HEK293 (cell line): ENCODE data around the gene CCNB3.

Source experiments
- CTCF ChIA-PET: fragments of 350-600 bp; formaldehyde crosslinking; extraction: SDS; loops from one replicate; lab custom pipeline; 2021; ENCODE audit warnings: antibody characterized with exemption; lab: Yijun Ruan, JAX
- POLR2A ChIA-PET: fragments of 300-600 bp; formaldehyde crosslinking; extraction: SDS; loops from one replicate; lab custom pipeline; 2020; ENCODE audit warnings: antibody characterized with exemption, inconsistent platforms; lab: Yijun Ruan, JAX
- H3K27ac ChIP-seq: fragments of 200-500 bp; sonication (Bioruptor generic); 2 replicates; pipeline ENCODE4 v1.5.1; 2014; ENCODE audit warnings: low read depth, low read length, control low read depth, inconsistent platforms; ENCODE audit errors: extremely low read depth
- H3K36me3 ChIP-seq, 2 experiments: fragments of 200-500 bp in 1 of 2; sonication (Bioruptor generic) in 1 of 2; 1 replicate in 1 of 2; 2 replicates in 1 of 2; pipeline ENCODE4 v1.5.1; 2014 to 2017; ENCODE audit warnings: inconsistent platforms in 2 of 2, low read length in 2 of 2; ENCODE audit not compliant: control insufficient read depth in 2 of 2, insufficient read depth in 1 of 2
- H3K4me1 ChIP-seq: fragments of 200-500 bp; sonication (Bioruptor generic); 2 replicates; pipeline ENCODE4 v1.5.1; 2014; ENCODE audit warnings: mild to moderate bottlenecking, low read length, inconsistent platforms; ENCODE audit not compliant: control insufficient read depth, insufficient read depth
- H3K4me3 ChIP-seq: 2 replicates; pipeline ENCODE4 v1.5.1; 2011; ENCODE audit warnings: low read depth, mild to moderate bottlenecking, control low read depth, low read length, moderate library complexity
- H3K9me3 ChIP-seq: fragments of 200-500 bp; sonication (Bioruptor generic); 2 replicates; pipeline ENCODE4 v1.5.1; 2014; ENCODE audit warnings: low read depth, low read length, inconsistent platforms; ENCODE audit not compliant: control insufficient read depth, insufficient read depth
- BCL11B ChIP-seq: fragments of 450-650 bp; formaldehyde crosslinking; IDR thresholded peaks from 2 replicates; pipeline ENCODE4 v1.5.1; 2016; ENCODE audit warnings: low read depth, missing biosample characterization, missing genetic modification characterization
- KLF9 ChIP-seq: fragments of 450-650 bp; formaldehyde crosslinking; IDR thresholded peaks from 2 replicates; pipeline ENCODE4 v1.5.1; 2016; ENCODE audit warnings: missing biosample characterization, missing genetic modification characterization, low read depth
- PRDM1 ChIP-seq: fragments of 450-650 bp; formaldehyde crosslinking; IDR thresholded peaks from 2 replicates; pipeline ENCODE4; 2016; ENCODE audit warnings: missing biosample characterization, missing genetic modification characterization
- SCRT2 ChIP-seq: fragments of 450-650 bp; formaldehyde crosslinking; IDR thresholded peaks from 2 replicates; pipeline ENCODE4 v1.5.1; 2016; ENCODE audit warnings: missing biosample characterization, missing genetic modification characterization
- SETDB1 ChIP-seq: IDR thresholded peaks from one replicate; pipeline ENCODE4 v1.6.1; 2017; ENCODE audit warnings: mild to moderate bottlenecking, low read length, moderate library complexity, mixed read lengths; ENCODE audit not compliant: insufficient read length
- ZBTB20 ChIP-seq: fragments of 450-650 bp; formaldehyde crosslinking; IDR thresholded peaks from 2 replicates; pipeline ENCODE4 v1.5.1; 2016; ENCODE audit warnings: missing biosample characterization, missing genetic modification characterization
- ZNF121 ChIP-seq: fragments of 450-650 bp; formaldehyde crosslinking; IDR thresholded peaks from 2 replicates; pipeline ENCODE4 v1.5.1; 2016; ENCODE audit warnings: missing biosample characterization, missing genetic modification characterization
- ZNF214 ChIP-seq: fragments of 450-650 bp; formaldehyde crosslinking; IDR thresholded peaks from 2 replicates; pipeline ENCODE4 v1.5.1; 2017; ENCODE audit warnings: missing biosample characterization, mild to moderate bottlenecking, missing genetic modification characterization, borderline replicate concordance
- ZNF23 ChIP-seq: fragments of 450-650 bp; formaldehyde crosslinking; IDR thresholded peaks from 2 replicates; pipeline ENCODE4 v1.5.1; 2016; ENCODE audit warnings: missing biosample characterization, missing genetic modification characterization, borderline replicate concordance
- ZNF311 ChIP-seq: fragments of 450-650 bp; formaldehyde crosslinking; IDR thresholded peaks from 2 replicates; pipeline ENCODE4 v1.5.1; 2017; ENCODE audit warnings: missing biosample characterization, missing genetic modification characterization, borderline replicate concordance
- ZNF658 ChIP-seq: fragments of 450-650 bp; formaldehyde crosslinking; IDR thresholded peaks from 2 replicates; pipeline ENCODE4; 2016; ENCODE audit warnings: missing biosample characterization, missing genetic modification characterization
- ZNF776 ChIP-seq: fragments of 450-650 bp; formaldehyde crosslinking; IDR thresholded peaks from 2 replicates; pipeline ENCODE4 v1.5.0; 2017; ENCODE audit warnings: missing biosample characterization, missing genetic modification characterization, borderline replicate concordance
- ZNF777 ChIP-seq: fragments of 450-650 bp; formaldehyde crosslinking; IDR thresholded peaks from 2 replicates; pipeline ENCODE4 v1.5.1; 2017; ENCODE audit warnings: missing biosample characterization, missing genetic modification characterization, borderline replicate concordance
- ZNF843 ChIP-seq: fragments of 450-650 bp; formaldehyde crosslinking; IDR thresholded peaks from 2 replicates; pipeline ENCODE4 v1.5.1; 2016; ENCODE audit warnings: missing biosample characterization, missing genetic modification characterization
- TF ChIP-seq, protein P1 (sequence below): fragments of 450-650 bp; formaldehyde crosslinking; IDR thresholded peaks from 2 replicates; pipeline ENCODE4 v1.5.1; 2016; ENCODE audit warnings: missing biosample characterization, missing genetic modification characterization
- TF ChIP-seq, protein P2 (sequence below): fragments of 450-650 bp; formaldehyde crosslinking; IDR thresholded peaks from 2 replicates; pipeline ENCODE4 v1.5.1; 2016; ENCODE audit warnings: missing biosample characterization, missing genetic modification characterization
- TF ChIP-seq, protein P3 (sequence below): fragments of 450-650 bp; formaldehyde crosslinking; conservative IDR thresholded peaks from 2 replicates; pipeline ENCODE4 v1.5.1; 2016; ENCODE audit warnings: low read depth, missing biosample characterization, missing genetic modification characterization
- TF ChIP-seq, protein P4 (sequence below): fragments of 450-650 bp; formaldehyde crosslinking; optimal IDR thresholded peaks from 2 replicates; pipeline ENCODE3; 2016; ENCODE audit warnings: missing biosample characterization, mild to moderate bottlenecking, missing genetic modification characterization

The CCNB3 gene

DNA sequence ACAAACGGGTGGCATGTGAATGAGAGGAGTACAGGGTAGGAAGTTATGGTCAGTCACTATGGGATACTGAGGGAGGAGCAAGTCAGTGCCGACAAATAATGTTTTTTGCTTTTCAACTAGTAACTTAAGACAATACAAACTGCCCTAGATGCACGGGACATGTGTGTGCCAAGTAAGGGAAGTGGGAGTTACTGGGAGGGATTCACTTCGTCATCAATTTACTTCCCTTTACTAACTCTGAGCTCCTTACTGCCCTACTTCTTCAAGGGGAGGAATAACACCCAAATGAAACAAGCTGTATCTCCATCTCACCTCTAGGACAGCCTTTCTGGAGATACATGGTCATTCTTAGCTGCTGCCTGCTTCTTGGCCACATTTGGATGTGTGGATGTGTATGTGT, 168.4 kb downstream of the CCNB3 start (continued):
- TF ChIP-seq, protein P1, sequence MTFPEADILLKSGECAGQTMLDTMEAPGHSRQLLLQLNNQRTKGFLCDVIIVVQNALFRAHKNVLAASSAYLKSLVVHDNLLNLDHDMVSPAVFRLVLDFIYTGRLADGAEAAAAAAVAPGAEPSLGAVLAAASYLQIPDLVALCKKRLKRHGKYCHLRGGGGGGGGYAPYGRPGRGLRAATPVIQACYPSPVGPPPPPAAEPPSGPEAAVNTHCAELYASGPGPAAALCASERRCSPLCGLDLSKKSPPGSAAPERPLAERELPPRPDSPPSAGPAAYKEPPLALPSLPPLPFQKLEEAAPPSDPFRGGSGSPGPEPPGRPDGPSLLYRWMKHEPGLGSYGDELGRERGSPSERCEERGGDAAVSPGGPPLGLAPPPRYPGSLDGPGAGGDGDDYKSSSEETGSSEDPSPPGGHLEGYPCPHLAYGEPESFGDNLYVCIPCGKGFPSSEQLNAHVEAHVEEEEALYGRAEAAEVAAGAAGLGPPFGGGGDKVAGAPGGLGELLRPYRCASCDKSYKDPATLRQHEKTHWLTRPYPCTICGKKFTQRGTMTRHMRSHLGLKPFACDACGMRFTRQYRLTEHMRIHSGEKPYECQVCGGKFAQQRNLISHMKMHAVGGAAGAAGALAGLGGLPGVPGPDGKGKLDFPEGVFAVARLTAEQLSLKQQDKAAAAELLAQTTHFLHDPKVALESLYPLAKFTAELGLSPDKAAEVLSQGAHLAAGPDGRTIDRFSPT (tag by site-specific recombination), result no peak
- TF ChIP-seq ZNF121 (tag by site-specific recombination), result no peak
- TF ChIP-seq, protein P2, sequence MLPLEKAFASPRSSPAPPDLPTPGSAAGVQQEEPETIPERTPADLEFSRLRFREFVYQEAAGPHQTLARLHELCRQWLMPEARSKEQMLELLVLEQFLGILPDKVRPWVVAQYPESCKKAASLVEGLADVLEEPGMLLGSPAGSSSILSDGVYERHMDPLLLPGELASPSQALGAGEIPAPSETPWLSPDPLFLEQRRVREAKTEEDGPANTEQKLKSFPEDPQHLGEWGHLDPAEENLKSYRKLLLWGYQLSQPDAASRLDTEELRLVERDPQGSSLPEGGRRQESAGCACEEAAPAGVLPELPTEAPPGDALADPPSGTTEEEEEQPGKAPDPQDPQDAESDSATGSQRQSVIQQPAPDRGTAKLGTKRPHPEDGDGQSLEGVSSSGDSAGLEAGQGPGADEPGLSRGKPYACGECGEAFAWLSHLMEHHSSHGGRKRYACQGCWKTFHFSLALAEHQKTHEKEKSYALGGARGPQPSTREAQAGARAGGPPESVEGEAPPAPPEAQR (tag by site-specific recombination), result no peak
- TF ChIP-seq ZBTB20 (tag by site-specific recombination), result no peak
- TF ChIP-seq BCL11B, result no peak
- TF ChIP-seq ZNF776 (tag by site-specific recombination), result no peak
- TF ChIP-seq, protein P3, sequence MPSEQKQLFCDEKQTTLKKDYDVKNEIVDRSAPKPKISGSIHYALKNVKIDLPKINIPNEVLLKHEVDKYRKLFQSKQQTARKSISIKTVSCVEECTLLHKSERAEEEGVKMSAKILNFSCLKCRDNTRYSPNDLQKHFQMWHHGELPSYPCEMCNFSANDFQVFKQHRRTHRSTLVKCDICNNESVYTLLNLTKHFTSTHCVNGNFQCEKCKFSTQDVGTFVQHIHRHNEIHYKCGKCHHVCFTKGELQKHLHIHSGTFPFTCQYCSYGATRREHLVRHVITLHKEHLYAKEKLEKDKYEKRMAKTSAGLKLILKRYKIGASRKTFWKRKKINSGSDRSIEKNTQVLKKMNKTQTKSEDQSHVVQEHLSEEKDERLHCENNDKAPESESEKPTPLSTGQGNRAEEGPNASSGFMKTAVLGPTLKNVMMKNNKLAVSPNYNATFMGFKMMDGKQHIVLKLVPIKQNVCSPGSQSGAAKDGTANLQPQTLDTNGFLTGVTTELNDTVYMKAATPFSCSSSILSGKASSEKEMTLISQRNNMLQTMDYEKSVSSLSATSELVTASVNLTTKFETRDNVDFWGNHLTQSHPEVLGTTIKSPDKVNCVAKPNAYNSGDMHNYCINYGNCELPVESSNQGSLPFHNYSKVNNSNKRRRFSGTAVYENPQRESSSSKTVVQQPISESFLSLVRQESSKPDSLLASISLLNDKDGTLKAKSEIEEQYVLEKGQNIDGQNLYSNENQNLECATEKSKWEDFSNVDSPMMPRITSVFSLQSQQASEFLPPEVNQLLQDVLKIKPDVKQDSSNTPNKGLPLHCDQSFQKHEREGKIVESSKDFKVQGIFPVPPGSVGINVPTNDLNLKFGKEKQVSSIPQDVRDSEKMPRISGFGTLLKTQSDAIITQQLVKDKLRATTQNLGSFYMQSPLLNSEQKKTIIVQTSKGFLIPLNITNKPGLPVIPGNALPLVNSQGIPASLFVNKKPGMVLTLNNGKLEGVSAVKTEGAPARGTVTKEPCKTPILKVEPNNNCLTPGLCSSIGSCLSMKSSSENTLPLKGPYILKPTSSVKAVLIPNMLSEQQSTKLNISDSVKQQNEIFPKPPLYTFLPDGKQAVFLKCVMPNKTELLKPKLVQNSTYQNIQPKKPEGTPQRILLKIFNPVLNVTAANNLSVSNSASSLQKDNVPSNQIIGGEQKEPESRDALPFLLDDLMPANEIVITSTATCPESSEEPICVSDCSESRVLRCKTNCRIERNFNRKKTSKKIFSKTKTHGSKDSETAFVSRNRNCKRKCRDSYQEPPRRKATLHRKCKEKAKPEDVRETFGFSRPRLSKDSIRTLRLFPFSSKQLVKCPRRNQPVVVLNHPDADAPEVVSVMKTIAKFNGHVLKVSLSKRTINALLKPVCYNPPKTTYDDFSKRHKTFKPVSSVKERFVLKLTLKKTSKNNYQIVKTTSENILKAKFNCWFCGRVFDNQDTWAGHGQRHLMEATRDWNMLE (tag by site-specific recombination), result no peak

DNA sequence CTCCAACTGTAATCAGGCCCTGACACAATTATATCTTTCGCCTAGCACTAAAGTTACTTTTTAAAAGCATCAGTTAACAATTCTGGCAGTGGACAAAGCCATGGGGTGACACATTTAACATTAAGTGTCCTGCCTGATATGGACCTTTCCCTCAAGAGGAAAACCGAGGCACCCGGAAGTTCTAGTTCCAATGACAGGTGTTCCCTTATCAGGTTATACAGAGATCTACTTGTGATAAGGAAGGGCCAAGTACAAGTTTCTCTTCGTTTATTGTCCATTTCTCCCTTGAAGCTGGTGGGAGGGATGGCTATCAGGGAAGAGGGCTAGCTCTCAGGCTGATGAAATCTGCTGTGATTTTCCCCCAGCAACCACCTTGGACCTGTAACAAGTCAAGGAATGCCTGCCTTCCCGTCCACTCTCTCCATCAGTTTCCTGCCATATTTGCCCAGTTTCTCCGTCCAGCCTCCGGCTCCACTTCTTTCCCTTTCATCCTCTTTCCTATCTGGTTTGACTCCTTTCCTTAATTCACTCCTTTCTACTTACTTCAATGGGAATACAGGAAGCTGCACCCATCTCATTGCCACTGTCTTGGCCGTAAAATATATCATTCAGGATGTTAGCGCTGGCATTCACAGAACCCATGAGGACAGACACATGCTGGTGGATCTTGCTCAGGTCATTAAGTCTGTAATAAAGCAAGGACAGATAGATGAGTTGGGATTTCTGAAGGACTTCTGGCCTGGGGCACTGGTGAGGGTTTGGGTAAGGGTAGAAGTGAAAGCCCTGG, 171.1 kb downstream of the CCNB3 start:
- CTCF ChIA-PET, result no interaction called here
- Histone ChIP-seq H3K9me3 (no peaks in the 10 kb centered on the region), H3K27ac (no peak overlapping the region), H3K4me1 (no peaks in the 10 kb centered on the region), H3K4me3 (no peak overlapping the region), H3K36me3 (no peaks in the 10 kb centered on the region)
- POLR2A ChIA-PET, result no interaction called here
- no peak for TF ChIP-seq PRDM1
- TF ChIP-seq ZNF311, result no peak
- no peak for TF ChIP-seq KLF9
- TF ChIP-seq, protein P4, sequence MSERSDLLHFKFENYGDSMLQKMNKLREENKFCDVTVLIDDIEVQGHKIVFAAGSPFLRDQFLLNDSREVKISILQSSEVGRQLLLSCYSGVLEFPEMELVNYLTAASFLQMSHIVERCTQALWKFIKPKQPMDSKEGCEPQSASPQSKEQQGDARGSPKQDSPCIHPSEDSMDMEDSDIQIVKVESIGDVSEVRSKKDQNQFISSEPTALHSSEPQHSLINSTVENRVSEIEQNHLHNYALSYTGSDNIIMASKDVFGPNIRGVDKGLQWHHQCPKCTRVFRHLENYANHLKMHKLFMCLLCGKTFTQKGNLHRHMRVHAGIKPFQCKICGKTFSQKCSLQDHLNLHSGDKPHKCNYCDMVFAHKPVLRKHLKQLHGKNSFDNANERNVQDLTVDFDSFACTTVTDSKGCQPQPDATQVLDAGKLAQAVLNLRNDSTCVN (tag by site-specific recombination), result no peak

DNA sequence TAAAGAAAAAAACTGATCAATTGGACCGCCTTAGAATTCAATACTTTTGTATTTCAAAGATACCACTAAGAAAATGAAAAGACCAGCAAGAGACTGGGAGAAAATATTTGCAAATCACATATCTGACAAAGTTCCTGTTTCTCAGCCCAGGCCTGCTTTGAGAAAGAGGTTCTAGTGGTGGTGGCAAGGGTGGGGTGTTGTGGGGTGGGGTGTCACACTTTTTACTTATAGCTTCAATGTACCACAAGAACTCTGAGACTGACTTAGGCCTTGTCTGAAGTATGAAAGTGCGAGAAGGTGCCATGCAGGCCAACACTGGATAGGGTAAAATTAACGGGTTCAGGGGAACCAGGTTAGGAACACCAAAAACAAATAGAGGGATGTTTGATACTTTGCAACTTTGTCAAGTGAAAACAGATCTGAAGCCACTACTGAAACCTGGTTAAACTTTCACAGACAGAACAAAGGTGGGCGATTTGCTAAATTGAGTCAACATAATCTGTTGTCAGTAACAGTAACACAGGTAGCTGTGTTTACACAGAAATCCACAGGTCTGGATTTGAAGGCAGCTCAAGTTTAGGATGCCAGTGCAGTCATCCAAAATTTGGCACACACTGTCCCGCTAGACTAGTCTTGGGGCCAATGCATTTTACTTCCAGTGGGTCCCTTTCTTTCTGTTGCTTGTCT, 177.3 kb downstream of the CCNB3 start:
- no peak overlapping the region for H3K4me3 ChIP-seq
- H3K36me3 ChIP-seq, result no peaks in the 10 kb centered on the region
- H3K4me1 ChIP-seq, result no peaks in the 10 kb centered on the region
- H3K9me3 ChIP-seq, result no peaks in the 10 kb centered on the region
- CTCF ChIA-PET, result no interaction called here
- TF ChIP-seq ZNF843 (tag by site-specific recombination) (no peak), ZNF777 (no peak), ZNF214 (tag by site-specific recombination) (no peak), SETDB1 (no peak), SCRT2 (no peak), ZNF658 (tag by site-specific recombination) (no peak), ZNF23 (tag by site-specific recombination) (no peak)
- POLR2A ChIA-PET, result no interaction called here
- no peak overlapping the region for H3K27ac ChIP-seq
